ENCODE measurements around the gene ERP44.

ERP44 gene

GRCh38 chr9:100027543-100027942 lies 71.3 kb downstream of the ERP44 start:
- no peaks in the 10 kb centered on the region for H3K9me3 ChIP-seq (ENCODE audit: control insufficient read depth in 5 of 5, low read length in 5 of 5)
- H3K27me3 ChIP-seq (ENCODE audit: control insufficient read depth in 5 of 5, insufficient read depth in 4 of 5, low read length in 5 of 5): no peaks in the 10 kb centered on the region
- H3K4me3 ChIP-seq (ENCODE audit: low read depth in 1 of 5, low read length in 5 of 5): no peak overlapping the region
- H3K4me1 ChIP-seq (ENCODE audit: control insufficient read depth in 5 of 5, insufficient read depth in 5 of 5, low read length in 5 of 5): no peaks in the 10 kb centered on the region
- peaks cover 0 to 5% (median 0%) of the 10 kb centered on the region in 5 donors for H3K36me3 ChIP-seq (ENCODE audit: control insufficient read depth in 5 of 5, insufficient read depth in 5 of 5, low read length in 5 of 5)
- H3K9ac ChIP-seq (ENCODE audit: low read length in 5 of 5): no peak overlapping the region
- no peak overlapping the region for H3K27ac ChIP-seq (ENCODE audit: low read depth, low read length)

DNA sequence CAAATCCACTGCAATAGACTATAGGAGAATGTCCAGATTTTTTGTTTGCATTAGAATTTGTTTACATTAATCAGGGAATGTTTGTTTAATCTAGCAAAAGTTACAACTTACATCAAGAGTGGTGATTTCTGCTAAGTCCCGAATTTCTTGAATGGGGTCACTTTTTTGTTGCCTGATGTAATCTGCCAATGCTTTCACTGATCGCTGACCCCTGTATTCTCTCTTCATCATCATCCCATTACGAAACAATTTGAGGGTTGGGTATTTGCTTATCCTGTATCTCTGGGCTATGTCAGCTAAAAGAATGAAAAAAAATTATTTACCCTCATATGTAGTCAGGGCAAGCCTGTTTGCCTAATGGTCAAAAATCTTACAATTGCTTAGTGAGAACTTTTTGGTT lies 76.9 kb downstream of the ERP44 start:
- H3K27me3 ChIP-seq (ENCODE audit: control insufficient read depth in 5 of 5, insufficient read depth in 4 of 5, low read length in 5 of 5): no peaks in the 10 kb centered on the region
- H3K27ac ChIP-seq (ENCODE audit: low read depth, low read length): no peak overlapping the region
- no peak overlapping the region for H3K4me3 ChIP-seq (ENCODE audit: low read depth in 1 of 5, low read length in 5 of 5)
- H3K9ac ChIP-seq (ENCODE audit: low read length in 5 of 5): no peak overlapping the region
- H3K4me1 ChIP-seq (ENCODE audit: control insufficient read depth in 5 of 5, insufficient read depth in 5 of 5, low read length in 5 of 5): no peaks in the 10 kb centered on the region
- H3K9me3 ChIP-seq (ENCODE audit: control insufficient read depth in 5 of 5, low read length in 5 of 5): no peaks in the 10 kb centered on the region
- H3K36me3 ChIP-seq (ENCODE audit: control insufficient read depth in 5 of 5, insufficient read depth in 5 of 5, low read length in 5 of 5): peaks cover 11 to 29% (median 14%) of the 10 kb centered on the region in 5 donors

GRCh38 chr9:100020121-100020795 lies 78.5 kb downstream of the ERP44 start:
- H3K9me3 ChIP-seq (ENCODE audit: control insufficient read depth in 5 of 5, low read length in 5 of 5): no peaks in the 10 kb centered on the region
- H3K4me1 ChIP-seq (ENCODE audit: control insufficient read depth in 5 of 5, insufficient read depth in 5 of 5, low read length in 5 of 5): no peaks in the 10 kb centered on the region
- no peak overlapping the region for H3K9ac ChIP-seq (ENCODE audit: low read length in 5 of 5)
- peaks cover 18 to 38% (median 27%) of the 10 kb centered on the region in 5 donors for H3K36me3 ChIP-seq (ENCODE audit: control insufficient read depth in 5 of 5, insufficient read depth in 5 of 5, low read length in 5 of 5)
- no peaks in the 10 kb centered on the region for H3K27me3 ChIP-seq (ENCODE audit: control insufficient read depth in 5 of 5, insufficient read depth in 4 of 5, low read length in 5 of 5)
- H3K4me3 ChIP-seq (ENCODE audit: low read depth in 1 of 5, low read length in 5 of 5): no peak overlapping the region
- no peak overlapping the region for H3K27ac ChIP-seq (ENCODE audit: low read depth, low read length)

- no peaks in the 10 kb centered on the region for H3K4me1 ChIP-seq (ENCODE audit: control insufficient read depth in 5 of 5, insufficient read depth in 5 of 5, low read length in 5 of 5)
- H3K9ac ChIP-seq (ENCODE audit: low read length in 5 of 5): no peak overlapping the region
- no peak overlapping the region for H3K4me3 ChIP-seq (ENCODE audit: low read depth in 1 of 5, low read length in 5 of 5)
- H3K9me3 ChIP-seq (ENCODE audit: control insufficient read depth in 5 of 5, low read length in 5 of 5): no peaks in the 10 kb centered on the region
- no peaks in the 10 kb centered on the region for H3K27me3 ChIP-seq (ENCODE audit: control insufficient read depth in 5 of 5, insufficient read depth in 4 of 5, low read length in 5 of 5)
- H3K27ac ChIP-seq (ENCODE audit: low read depth, low read length): no peak overlapping the region
- peaks cover 24 to 42% (median 29%) of the 10 kb centered on the region in 5 donors for H3K36me3 ChIP-seq (ENCODE audit: control insufficient read depth in 5 of 5, insufficient read depth in 5 of 5, low read length in 5 of 5)
Measured at GRCh38 chr9:100019541-100019940, 79.3 kb downstream of the ERP44 start.

DNA sequence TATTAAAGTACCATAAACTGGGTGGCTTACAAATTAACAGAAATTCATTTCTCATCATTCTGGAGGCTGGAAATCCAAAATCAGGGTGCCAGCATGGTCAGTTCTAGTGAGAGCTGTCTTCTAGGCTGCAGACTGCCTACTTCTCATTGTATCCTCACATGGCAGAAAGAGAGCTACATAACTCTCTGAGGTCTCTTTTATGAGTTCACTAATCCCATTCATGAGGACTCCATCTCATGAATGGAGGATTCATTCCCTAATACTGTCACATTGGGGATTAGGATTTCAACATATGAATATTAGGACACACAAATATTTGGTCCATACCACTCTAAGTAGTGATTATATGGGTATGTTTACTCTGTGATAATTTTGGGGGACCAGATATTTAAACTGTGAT lies 84.0 kb downstream of the ERP44 start:
- Histone ChIP-seq H3K9me3 (ENCODE audit: control insufficient read depth in 5 of 5, low read length in 5 of 5) (peaks cover 0 to 7% (median 2%) of the 10 kb centered on the region in 5 donors), H3K27ac (ENCODE audit: low read depth, low read length) (no peak overlapping the region), H3K9ac (ENCODE audit: low read length in 5 of 5) (no peak overlapping the region), H3K4me1 (ENCODE audit: control insufficient read depth in 5 of 5, insufficient read depth in 5 of 5, low read length in 5 of 5) (no peaks in the 10 kb centered on the region), H3K27me3 (ENCODE audit: control insufficient read depth in 5 of 5, insufficient read depth in 4 of 5, low read length in 5 of 5) (no peaks in the 10 kb centered on the region), H3K4me3 (ENCODE audit: low read depth in 1 of 5, low read length in 5 of 5) (no peak overlapping the region), H3K36me3 (ENCODE audit: control insufficient read depth in 5 of 5, insufficient read depth in 5 of 5, low read length in 5 of 5) (peaks cover 17 to 40% (median 31%) of the 10 kb centered on the region in 5 donors)

- Histone ChIP-seq H3K9ac (ENCODE audit: low read length in 5 of 5) (no peak overlapping the region), H3K9me3 (ENCODE audit: control insufficient read depth in 5 of 5, low read length in 5 of 5) (peaks cover 0 to 7% (median 2%) of the 10 kb centered on the region in 5 donors), H3K36me3 (ENCODE audit: control insufficient read depth in 5 of 5, insufficient read depth in 5 of 5, low read length in 5 of 5) (peaks cover 18 to 30% (median 28%) of the 10 kb centered on the region in 5 donors), H3K4me3 (ENCODE audit: low read depth in 1 of 5, low read length in 5 of 5) (no peak overlapping the region), H3K4me1 (ENCODE audit: control insufficient read depth in 5 of 5, insufficient read depth in 5 of 5, low read length in 5 of 5) (no peaks in the 10 kb centered on the region), H3K27me3 (ENCODE audit: control insufficient read depth in 5 of 5, insufficient read depth in 4 of 5, low read length in 5 of 5) (no peaks in the 10 kb centered on the region), H3K27ac (ENCODE audit: low read depth, low read length) (no peak overlapping the region)
Measured at GRCh38 chr9:100013573-100013972, 85.2 kb downstream of the ERP44 start.

- Histone ChIP-seq H3K36me3 (ENCODE audit: control insufficient read depth in 5 of 5, insufficient read depth in 5 of 5, low read length in 5 of 5) (peaks cover 18 to 27% (median 23%) of the 10 kb centered on the region in 5 donors), H3K4me1 (ENCODE audit: control insufficient read depth in 5 of 5, insufficient read depth in 5 of 5, low read length in 5 of 5) (no peaks in the 10 kb centered on the region), H3K9me3 (ENCODE audit: control insufficient read depth in 5 of 5, low read length in 5 of 5) (peaks cover 0 to 7% (median 2%) of the 10 kb centered on the region in 5 donors), H3K4me3 (ENCODE audit: low read depth in 1 of 5, low read length in 5 of 5) (no peak overlapping the region), H3K9ac (ENCODE audit: low read length in 5 of 5) (no peak overlapping the region), H3K27ac (ENCODE audit: low read depth, low read length) (no peak overlapping the region), H3K27me3 (ENCODE audit: control insufficient read depth in 5 of 5, insufficient read depth in 4 of 5, low read length in 5 of 5) (no peaks in the 10 kb centered on the region)
Measured at GRCh38 chr9:100012279-100012678, 86.5 kb downstream of the ERP44 start.

DNA sequence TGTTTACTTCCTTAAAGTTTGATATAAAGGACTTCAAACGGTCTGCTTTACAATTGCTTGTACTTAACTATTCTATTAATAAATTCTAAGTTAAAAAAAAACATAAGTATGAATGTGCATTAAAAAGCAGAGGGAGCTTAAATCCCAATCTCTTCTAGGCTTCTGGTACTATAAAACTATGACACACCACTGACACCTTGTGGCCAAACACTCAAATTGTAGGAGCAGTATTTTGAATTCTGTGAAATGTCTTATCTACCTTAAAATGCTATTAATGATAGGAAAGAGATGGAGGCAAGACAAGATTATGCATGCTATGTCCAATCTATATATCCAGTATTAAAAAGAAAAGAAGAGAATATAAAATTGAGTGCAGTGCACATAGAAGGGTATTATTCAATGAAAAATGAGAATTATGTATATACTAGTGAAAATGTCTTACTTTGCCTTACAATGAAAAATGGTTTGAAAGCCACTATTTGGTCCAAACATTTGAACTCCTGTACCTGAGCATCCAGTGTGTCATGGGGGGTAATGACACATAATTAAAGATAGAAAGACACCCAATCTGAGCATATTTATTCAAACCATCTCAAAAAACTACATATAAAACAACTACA lies 87.6 kb downstream of the ERP44 start:
- H3K4me1 ChIP-seq (ENCODE audit: control insufficient read depth in 5 of 5, insufficient read depth in 5 of 5, low read length in 5 of 5): no peaks in the 10 kb centered on the region
- H3K27me3 ChIP-seq (ENCODE audit: control insufficient read depth in 5 of 5, insufficient read depth in 4 of 5, low read length in 5 of 5): no peaks in the 10 kb centered on the region
- no peak overlapping the region for H3K9ac ChIP-seq (ENCODE audit: low read length in 5 of 5)
- no peak overlapping the region for H3K27ac ChIP-seq (ENCODE audit: low read depth, low read length)
- peaks cover 15 to 26% (median 21%) of the 10 kb centered on the region in 5 donors for H3K36me3 ChIP-seq (ENCODE audit: control insufficient read depth in 5 of 5, insufficient read depth in 5 of 5, low read length in 5 of 5)
- no peak overlapping the region for H3K4me3 ChIP-seq (ENCODE audit: low read depth in 1 of 5, low read length in 5 of 5)
- H3K9me3 ChIP-seq (ENCODE audit: control insufficient read depth in 5 of 5, low read length in 5 of 5): peaks cover 0 to 7% (median 2%) of the 10 kb centered on the region in 5 donors

GRCh38 chr9:99999797-100000196 lies 99.0 kb downstream of the ERP44 start:
- Histone ChIP-seq H3K36me3 (ENCODE audit: control insufficient read depth in 5 of 5, insufficient read depth in 5 of 5, low read length in 5 of 5) (peaks cover 14 to 24% (median 18%) of the 10 kb centered on the region in 5 donors), H3K27me3 (ENCODE audit: control insufficient read depth in 5 of 5, insufficient read depth in 4 of 5, low read length in 5 of 5) (no peaks in the 10 kb centered on the region)

GRCh38 chr9:99998866-99999265 lies 99.9 kb downstream of the ERP44 start:
- H3K27ac ChIP-seq (ENCODE audit: low read depth, low read length): no peak overlapping the region
- H3K4me3 ChIP-seq (ENCODE audit: low read depth in 1 of 5, low read length in 5 of 5): no peak overlapping the region
- no peak overlapping the region for H3K9ac ChIP-seq (ENCODE audit: low read length in 5 of 5)
- peaks cover 0 to 13% (median 8%) of the 10 kb centered on the region in 5 donors for H3K9me3 ChIP-seq (ENCODE audit: control insufficient read depth in 5 of 5, low read length in 5 of 5)
- H3K4me1 ChIP-seq (ENCODE audit: control insufficient read depth in 5 of 5, insufficient read depth in 5 of 5, low read length in 5 of 5): no peaks in the 10 kb centered on the region
- H3K36me3 ChIP-seq (ENCODE audit: control insufficient read depth in 5 of 5, insufficient read depth in 5 of 5, low read length in 5 of 5): peaks cover 8 to 15% (median 11%) of the 10 kb centered on the region in 5 donors
- H3K27me3 ChIP-seq (ENCODE audit: control insufficient read depth in 5 of 5, insufficient read depth in 4 of 5, low read length in 5 of 5): no peaks in the 10 kb centered on the region

More at GRCh38 chr9:99999797-100000196, 99.0 kb downstream of the ERP44 start:
- peaks cover 0 to 10% (median 8%) of the 10 kb centered on the region in 5 donors for H3K9me3 ChIP-seq (ENCODE audit: control insufficient read depth in 5 of 5, low read length in 5 of 5)
- H3K9ac ChIP-seq (ENCODE audit: low read length in 5 of 5): no peak overlapping the region
- no peak overlapping the region for H3K27ac ChIP-seq (ENCODE audit: low read depth, low read length)
- no peak overlapping the region for H3K4me3 ChIP-seq (ENCODE audit: low read depth in 1 of 5, low read length in 5 of 5)
- no peaks in the 10 kb centered on the region for H3K4me1 ChIP-seq (ENCODE audit: control insufficient read depth in 5 of 5, insufficient read depth in 5 of 5, low read length in 5 of 5)

All from subcutaneous abdominal adipose tissue (tissue), 5 donors.